Fibroblast of lung (primary cell): Measurements from ENCODE around the gene TRAF2. TPM values are rescaled to one million over a fixed set of nuclear protein-coding genes. Genes with fewer than 3 reads are reported as not detected.

ENCODE experiments used
- DNase-seq, 2 donors: peaks; one replicate each; pipeline versions ENCODE4 v3.0.0 to v3.0.0-alpha.2; 2010; ENCODE audit warnings: low read depth in 2 of 2
- H2AFZ ChIP-seq: 2 replicates; pipeline ENCODE4 v1.5.1; 2012; ENCODE audit warnings: low read length, control low read depth, inconsistent platforms
- H3K27ac ChIP-seq: 2 replicates; pipeline ENCODE4 v1.5.1; 2011; ENCODE audit warnings: low read length, control low read depth; ENCODE audit not compliant: insufficient read depth
- H3K27me3 ChIP-seq: 2 replicates; pipeline ENCODE4 v1.5.1; 2011; ENCODE audit warnings: mild to moderate bottlenecking, low read length; ENCODE audit not compliant: control insufficient read depth, insufficient read depth
- H3K36me3 ChIP-seq: 2 replicates; pipeline ENCODE4 v1.5.1; 2011; ENCODE audit warnings: low read length; ENCODE audit not compliant: control insufficient read depth, insufficient read depth
- H3K4me1 ChIP-seq: 2 replicates; pipeline ENCODE4 v1.5.1; 2011; ENCODE audit warnings: low read length; ENCODE audit not compliant: control insufficient read depth, insufficient read depth; ENCODE audit errors: extremely low read depth
- H3K4me2 ChIP-seq: 2 replicates; pipeline ENCODE4 v1.5.1; 2011; ENCODE audit warnings: low read length, control low read depth; ENCODE audit not compliant: insufficient read depth; ENCODE audit errors: extremely low read depth
- H3K4me3 ChIP-seq, 4 experiments: fragments of 200-600 bp in 1 of 4; sonication (generic) in 1 of 4; replicated peaks in 1 of 4; 2 replicates each; pipeline ENCODE4 v1.5.1; 2011 to 2016; ENCODE audit warnings: low read length in 4 of 4, low read depth in 3 of 4, mild to moderate bottlenecking in 3 of 4, control low read depth in 2 of 4, inconsistent platforms in 1 of 4, mixed read lengths in 1 of 4; ENCODE audit not compliant: insufficient read depth in 1 of 4; ENCODE audit errors: control extremely low read depth in 1 of 4
- H3K79me2 ChIP-seq: 2 replicates; pipeline ENCODE4 v1.5.1; 2012; ENCODE audit warnings: mild to moderate bottlenecking, low read length, inconsistent platforms; ENCODE audit not compliant: control insufficient read depth, insufficient read depth
- H3K9ac ChIP-seq: 2 replicates; pipeline ENCODE4 v1.5.1; 2011; ENCODE audit warnings: mild to moderate bottlenecking, low read length, control low read depth; ENCODE audit not compliant: insufficient read depth
- H3K9me3 ChIP-seq: 2 replicates; pipeline ENCODE4 v1.5.1; 2012; ENCODE audit warnings: low read depth, low read length; ENCODE audit not compliant: control insufficient read depth, insufficient read depth
- H4K20me1 ChIP-seq: 2 replicates; pipeline ENCODE4 v1.5.1; 2011; ENCODE audit warnings: low read length; ENCODE audit not compliant: control insufficient read depth, insufficient read depth; ENCODE audit errors: extremely low read depth
- CTCF ChIP-seq, 2 donors: IDR thresholded peaks in 1 of 2; conservative IDR thresholded peaks in 1 of 2; 1 replicate in 1 of 2; 2 replicates in 1 of 2; pipeline ENCODE4 v1.5.1; 2011 to 2012; ENCODE audit warnings: low read length in 2 of 2, control low read depth in 1 of 2, inconsistent platforms in 1 of 2, low read depth in 1 of 2, mild to moderate bottlenecking in 1 of 2
- EZH2 ChIP-seq: IDR thresholded peaks from 2 replicates; pipeline ENCODE4 v1.5.1; 2012; ENCODE audit warnings: low read length, control low read depth, mild to moderate bottlenecking; ENCODE audit errors: missing control alignments
- polyA plus RNA-seq, 2 donors: library from polyadenylated mRNA; depleted of rRNA in 1 of 2; stranded (reverse) in 1 of 2; unstranded in 1 of 2; fragments of >200 nt; gene quantifications; 2 replicates each; pipeline ENCODE4 v1.2.1, GENCODE V29; 2011 to 2012; ENCODE audit warnings: missing spikeins in 1 of 2
- total RNA-seq: library from RNA; depleted of rRNA; stranded (reverse); fragments of >200 nt; gene quantifications from 2 replicates; pipeline ENCODE4 v1.2.1, GENCODE V29; 2014

TRAF2 gene
- total and polyA plus RNA-seq, 2 donors (not counting 1 experiment from before 2014, with no cell fraction given): 3.7 to 8.4 TPM

GRCh38 chr9:136899196-136899595 lies 12.9 kb downstream of the TRAF2 start:
- H3K79me2 ChIP-seq: peaks cover 4% of the 10 kb centered on the region

DNA sequence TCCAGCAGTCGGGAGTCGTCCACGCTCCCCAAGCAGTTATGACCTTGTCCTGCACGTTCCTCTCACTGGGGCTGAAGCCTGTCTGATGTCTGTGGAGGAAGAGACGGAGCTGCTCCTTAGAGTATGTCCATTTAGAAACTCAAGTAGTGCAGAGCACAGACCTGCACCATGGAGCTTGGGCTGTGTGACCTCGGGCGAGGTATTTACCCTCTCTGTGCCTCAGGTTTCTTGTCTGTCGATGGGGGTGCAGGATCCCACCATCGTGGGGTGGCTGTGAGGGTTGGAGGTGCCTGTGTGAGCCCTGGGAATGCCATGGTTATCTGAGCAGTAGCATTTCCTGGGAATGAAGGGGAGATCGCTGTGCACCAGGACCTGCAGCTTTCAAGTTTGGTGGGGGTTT lies 14.2 kb downstream of the TRAF2 start:
- peaks cover 5% of the 10 kb centered on the region for H3K36me3 ChIP-seq
- H3K4me3 ChIP-seq: no peak overlapping the region

More at GRCh38 chr9:136899196-136899595, 12.9 kb downstream of the TRAF2 start:
- H3K4me1 ChIP-seq: peaks cover 14% of the 10 kb centered on the region
- no peak overlapping the region for H2AFZ ChIP-seq
- no peaks in the 10 kb centered on the region for H3K27me3 ChIP-seq
- TF ChIP-seq CTCF (conservative IDR thresholded peaks at IDR 0.05 in 1 of 2, IDR thresholded peaks at IDR 0.05 in 1 of 2; ENCODE audit: low read depth in 1 of 2, low read length in 2 of 2): no peak
- H3K4me2 ChIP-seq: no peak overlapping the region
- no peak overlapping the region for H3K9ac ChIP-seq
- H3K9me3 ChIP-seq: no peaks in the 10 kb centered on the region
- no peak overlapping the region for H3K4me3 ChIP-seq
- no peak overlapping the region for H3K27ac ChIP-seq
- DNase-seq: no peak
- H4K20me1 ChIP-seq: no peaks in the 10 kb centered on the region
- peaks cover 7% of the 10 kb centered on the region for H3K36me3 ChIP-seq

DNA sequence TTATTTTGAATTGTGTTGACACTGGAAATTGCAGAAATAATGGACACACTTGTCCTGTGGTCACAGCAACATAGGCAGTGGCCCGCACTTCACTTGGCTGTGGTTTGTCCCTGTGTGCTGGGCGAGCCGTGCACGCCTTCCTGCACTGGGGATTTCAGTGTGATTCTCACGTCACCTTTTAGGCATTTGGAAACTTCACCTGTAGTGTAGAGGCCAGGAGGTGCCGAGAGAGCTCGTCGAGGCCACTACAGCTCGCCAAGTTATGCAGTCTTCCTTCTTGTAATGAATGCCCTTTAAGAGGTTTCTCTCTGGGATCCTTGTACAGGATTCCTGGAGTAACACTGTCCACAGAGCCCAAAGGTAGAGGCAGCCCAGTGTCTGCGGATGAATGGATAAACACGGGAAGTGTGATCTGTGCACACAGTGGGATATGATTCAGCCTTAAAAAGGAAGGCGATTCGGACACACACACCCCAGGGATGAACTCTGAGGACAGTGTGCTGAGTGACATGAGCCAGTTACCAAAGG lies 14.7 kb downstream of the TRAF2 start:
- no peaks in the 10 kb centered on the region for H4K20me1 ChIP-seq
- no peaks in the 10 kb centered on the region for H3K9me3 ChIP-seq
- H3K4me3 ChIP-seq: no peak overlapping the region
- H3K27ac ChIP-seq: peak overlapping the region; percentile 62
- no peak for DNase-seq
- no peak overlapping the region for H2AFZ ChIP-seq
- TF ChIP-seq EZH2 (no peak), CTCF (conservative IDR thresholded peaks at IDR 0.05 in 1 of 2, IDR thresholded peaks at IDR 0.05 in 1 of 2; ENCODE audit: low read depth in 1 of 2, low read length in 2 of 2) (no peak)
- H3K79me2 ChIP-seq: no peaks in the 10 kb centered on the region
- H3K4me1 ChIP-seq: peaks cover 14% of the 10 kb centered on the region
- H3K36me3 ChIP-seq: peaks cover 5% of the 10 kb centered on the region
- no peak overlapping the region for H3K9ac ChIP-seq
- H3K27me3 ChIP-seq: no peaks in the 10 kb centered on the region
- no peak overlapping the region for H3K4me2 ChIP-seq

More for the DNA sequence above, 14.2 kb downstream of the TRAF2 start:
- DNase-seq: no peak
- Histone ChIP-seq H2AFZ (no peak overlapping the region), H3K9me3 (no peaks in the 10 kb centered on the region), H3K27ac (no peak overlapping the region), H3K4me1 (peaks cover 14% of the 10 kb centered on the region), H3K9ac (no peak overlapping the region), H3K27me3 (no peaks in the 10 kb centered on the region), H3K79me2 (no peaks in the 10 kb centered on the region), H4K20me1 (no peaks in the 10 kb centered on the region), H3K4me2 (no peak overlapping the region)
- TF ChIP-seq CTCF (conservative IDR thresholded peaks at IDR 0.05 in 1 of 2, IDR thresholded peaks at IDR 0.05 in 1 of 2; ENCODE audit: low read depth in 1 of 2, low read length in 2 of 2) (no peak), EZH2 (no peak)
